Fibroblast of skin of back (primary cell): Measurements from ENCODE around the gene CFAP97D2.

Experiments
- DNase-seq: peaks from one replicate; pipeline ENCODE4 v3.0.0-alpha.2; 2013

CFAP97D2 gene

DNA sequence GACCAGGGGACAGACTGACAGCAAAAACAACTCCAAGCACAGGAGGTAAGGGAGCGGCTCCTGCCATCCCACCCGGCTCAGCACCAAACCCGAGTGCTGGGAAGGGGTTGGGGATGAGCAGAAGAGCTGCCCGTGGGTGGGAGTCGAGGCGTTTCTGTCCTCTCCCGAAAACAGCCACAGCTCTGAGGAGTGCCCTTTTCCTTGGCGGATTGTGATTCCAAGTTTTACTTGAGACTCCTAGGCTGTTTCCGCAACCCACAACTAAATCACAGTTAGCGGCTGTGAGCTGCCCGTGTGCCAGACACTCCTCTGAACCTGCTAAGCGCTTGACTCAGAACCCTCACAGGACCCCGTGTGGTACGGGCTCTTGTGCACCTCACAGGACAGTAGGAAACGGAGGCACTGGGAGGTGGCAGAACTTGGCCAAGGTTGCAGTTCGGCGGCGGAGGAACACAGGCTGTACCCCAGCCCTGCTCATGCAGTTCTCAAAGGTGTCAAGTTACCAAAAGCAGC lies 21.4 kb downstream of the CFAP97D2 start:
- peak; percentile 4 for DNase-seq

DNA sequence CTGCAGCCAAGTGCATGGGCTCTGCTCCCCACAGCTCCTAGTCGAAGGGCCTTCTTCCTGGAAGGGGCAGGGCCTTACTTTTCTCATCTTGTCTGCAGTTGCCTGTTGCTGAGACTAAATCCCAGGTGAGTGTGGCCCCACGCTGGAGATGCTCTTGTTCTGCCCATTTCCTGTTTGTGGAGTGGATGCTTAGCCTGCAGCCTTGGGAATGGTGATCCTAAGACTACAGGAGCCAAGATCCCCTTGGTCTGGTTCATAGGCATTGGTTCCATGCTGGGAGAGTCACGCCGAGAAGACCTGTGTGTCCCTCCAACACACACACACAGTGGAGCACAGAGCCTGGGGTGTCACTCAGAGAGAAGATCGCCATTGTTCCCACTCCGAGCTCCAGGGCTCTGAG lies 23.5 kb downstream of the CFAP97D2 start:
- DNase-seq: no peak

DNA sequence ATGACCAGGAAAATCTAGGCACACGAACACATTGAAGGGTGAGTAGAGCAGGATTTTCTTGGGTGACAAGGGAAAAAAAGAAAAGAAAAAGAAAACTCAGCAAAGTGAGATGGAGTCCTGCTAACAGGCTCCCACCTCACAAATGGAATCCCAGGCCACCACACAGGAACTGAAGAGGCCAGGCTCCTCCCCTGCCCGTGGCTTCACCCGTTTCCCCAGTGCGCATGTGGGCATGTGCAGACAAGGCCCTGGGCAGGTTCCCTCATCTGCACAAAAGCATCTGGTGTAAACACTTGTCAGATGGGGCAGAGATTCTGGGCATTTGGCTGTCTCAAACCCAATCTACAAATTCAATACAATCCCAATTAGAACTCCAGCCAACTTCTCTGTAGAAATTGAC lies 24.5 kb downstream of the CFAP97D2 start:
- DNase-seq: no peak

GRCh38 chr13:114204894-114205293 lies 25.8 kb downstream of the CFAP97D2 start:
- DNase-seq: no peak

DNA sequence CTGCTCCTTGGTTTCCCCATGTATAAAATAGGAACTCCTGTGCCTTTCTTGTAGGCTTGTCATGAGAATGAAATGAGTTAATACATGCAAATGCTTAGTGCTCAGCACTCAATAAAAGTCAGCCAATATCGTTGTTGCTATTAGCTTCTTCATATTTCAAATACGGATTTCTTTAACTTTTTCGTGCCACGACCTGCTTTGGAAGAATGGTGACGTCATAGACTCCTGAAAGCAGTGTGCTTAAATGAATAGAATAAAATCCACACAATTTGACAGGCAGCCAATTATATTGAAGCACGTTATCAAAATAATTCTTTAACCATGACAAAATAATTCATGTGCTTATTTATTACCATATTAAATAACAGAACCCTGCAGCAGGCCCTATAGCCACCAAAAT lies 29.1 kb downstream of the CFAP97D2 start:
- no peak for DNase-seq

DNA sequence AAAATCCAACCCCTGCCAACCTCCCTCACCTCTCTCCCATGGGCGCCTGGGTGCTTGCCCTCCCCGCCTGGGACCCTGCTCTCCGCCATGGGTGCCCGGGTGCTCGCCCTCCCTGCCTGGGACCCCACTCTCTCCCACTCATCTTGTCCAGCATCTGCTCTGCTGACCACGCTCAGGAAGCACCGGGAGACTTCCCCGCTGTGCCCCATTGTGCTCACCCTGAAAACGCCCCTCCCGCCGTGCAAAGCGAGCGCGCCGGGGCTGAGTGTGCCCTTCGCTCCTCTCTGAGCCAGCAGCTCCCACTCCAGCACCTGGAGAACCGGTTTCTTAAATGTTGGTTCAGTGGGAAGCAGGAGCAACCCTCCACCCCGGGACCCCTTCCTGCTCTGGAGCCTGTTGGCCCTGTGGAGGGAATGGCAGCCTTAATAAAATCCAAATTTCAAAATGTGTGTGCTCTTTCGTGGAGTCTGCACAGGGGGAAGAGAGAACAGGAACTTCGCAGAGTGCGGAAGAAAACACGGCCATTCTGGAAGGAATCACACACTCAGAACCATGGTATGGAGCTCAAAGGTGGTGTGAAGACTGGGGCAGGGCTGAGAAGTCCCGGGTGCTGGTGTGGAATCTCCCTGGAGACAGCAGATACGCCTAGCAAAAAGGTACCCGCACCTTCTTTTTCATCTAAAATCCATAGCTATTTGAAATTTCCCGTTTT lies 32.5 kb downstream of the CFAP97D2 start:
- DNase-seq: no peak

GRCh38 chr13:114212158-114212495 lies 33.1 kb downstream of the CFAP97D2 start:
- peak; percentile 48 for DNase-seq

DNA sequence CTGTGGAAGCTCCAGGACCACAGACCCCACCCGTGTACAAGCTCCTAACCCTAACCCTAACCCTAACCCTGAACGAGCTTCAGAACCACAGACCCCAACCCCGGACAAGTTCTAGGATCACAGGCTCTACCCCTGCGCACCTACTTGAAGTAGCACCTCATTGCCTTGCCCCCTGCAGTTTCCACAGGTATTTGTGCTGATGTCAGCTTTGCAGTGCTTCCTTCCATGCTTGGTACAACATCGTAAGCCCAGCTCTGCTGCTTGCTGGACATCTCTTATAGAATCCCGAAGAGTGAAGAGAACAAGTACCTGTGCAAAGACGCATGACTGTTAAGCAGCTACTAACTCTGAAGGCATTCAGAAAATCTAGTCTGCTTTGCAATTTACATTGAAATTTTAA lies 34.9 kb downstream of the CFAP97D2 start:
- no peak for DNase-seq

DNA sequence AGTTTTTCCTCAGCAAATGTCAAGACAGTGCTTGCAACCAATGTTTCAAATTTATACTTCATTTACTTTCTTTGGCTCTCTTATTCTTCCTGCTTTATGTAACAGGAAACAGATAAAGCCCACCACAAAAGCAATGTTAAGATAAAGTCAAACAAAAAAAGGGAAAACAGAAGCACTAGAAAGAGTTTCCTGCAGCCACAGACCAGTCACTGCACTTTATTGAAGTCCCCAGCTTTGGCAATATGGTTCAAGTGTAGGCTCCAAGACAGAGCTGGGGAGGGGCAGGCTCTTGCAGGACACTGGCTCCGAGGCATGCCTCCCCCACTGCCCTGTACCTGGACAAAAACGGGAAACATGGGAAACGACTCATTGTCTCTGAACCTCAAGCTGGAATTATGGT lies 40.3 kb downstream of the CFAP97D2 start:
- no peak for DNase-seq

- peak; percentile 47 for DNase-seq
Observed at GRCh38 chr13:114222461-114222968, 43.5 kb downstream of the CFAP97D2 start.

GRCh38 chr13:114224201-114224600 lies 45.1 kb downstream of the CFAP97D2 start:
- no peak for DNase-seq

GRCh38 chr13:114225610-114226009 lies 46.6 kb downstream of the CFAP97D2 start:
- DNase-seq: no peak

- DNase-seq: no peak
Observed at GRCh38 chr13:114226088-114226487, 47.0 kb downstream of the CFAP97D2 start.

DNA sequence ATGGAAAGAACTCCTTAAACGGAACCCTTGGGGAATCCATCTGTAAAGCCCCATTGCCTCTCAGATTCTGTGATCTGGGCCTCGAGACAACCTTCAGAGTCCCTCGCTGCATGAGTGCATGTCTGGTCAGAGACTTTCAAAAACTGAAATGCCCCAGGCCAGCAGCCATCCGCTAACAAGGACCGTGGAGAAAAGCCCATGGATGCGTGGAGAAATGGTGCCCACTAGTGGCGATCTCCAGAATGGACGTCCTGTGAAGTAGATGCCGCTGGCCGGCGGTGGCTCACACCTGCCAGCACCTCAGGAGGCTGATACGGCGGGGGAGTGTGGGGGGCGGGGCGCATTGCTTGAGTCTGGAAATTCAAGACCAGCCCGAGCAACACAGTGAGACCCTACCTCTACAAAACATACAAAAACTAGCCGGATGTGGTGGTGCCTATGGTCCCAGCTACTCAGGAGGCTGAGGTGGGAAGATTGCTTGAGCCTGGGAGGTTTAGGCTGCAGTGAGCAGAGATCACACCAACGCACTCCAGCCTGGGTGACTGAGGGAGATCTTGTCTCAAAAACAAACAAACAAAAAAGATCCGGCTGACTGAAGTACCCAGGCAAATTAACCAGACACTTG lies 47.8 kb downstream of the CFAP97D2 start:
- DNase-seq: peak; percentile 74

- no peak for DNase-seq
Observed at GRCh38 chr13:114227528-114227927, 48.5 kb downstream of the CFAP97D2 start.

- no peak for DNase-seq
Observed at GRCh38 chr13:114228176-114228575, 49.1 kb downstream of the CFAP97D2 start.

GRCh38 chr13:114229506-114229905 lies 50.4 kb downstream of the CFAP97D2 start:
- no peak for DNase-seq

- peak; percentile 15 for DNase-seq
Observed at GRCh38 chr13:114230117-114230516, 51.1 kb downstream of the CFAP97D2 start.

GRCh38 chr13:114230575-114230974 lies 51.5 kb downstream of the CFAP97D2 start:
- DNase-seq: no peak

GRCh38 chr13:114231886-114232285 lies 52.8 kb downstream of the CFAP97D2 start:
- no peak for DNase-seq

DNA sequence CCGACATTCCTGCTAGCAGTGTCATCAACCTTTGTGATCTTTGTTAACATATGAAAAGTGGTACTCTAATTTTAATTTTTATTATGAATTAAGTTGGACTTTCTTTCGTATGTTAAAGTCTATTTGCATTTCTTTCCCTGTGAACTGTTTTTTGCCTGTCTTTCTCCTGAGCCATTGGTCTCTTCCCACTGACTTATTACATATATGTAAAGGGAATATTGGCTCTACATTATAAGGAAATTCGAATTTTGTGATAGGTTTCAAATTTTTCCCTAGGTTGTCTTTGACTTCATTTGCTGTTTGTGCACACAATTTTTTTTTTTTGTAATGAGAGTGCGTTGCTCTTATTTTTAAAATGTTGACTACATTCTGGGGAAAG lies 55.2 kb downstream of the CFAP97D2 start:
- DNase-seq: no peak

GRCh38 chr13:114234645-114235421 lies 55.8 kb downstream of the CFAP97D2 start, which contains the start of gene CDC16:
TSS of gene CDC16 (plus strand) at chr13:114234897. CDS start at chr13:114235085, 188 bp downstream.
- peak; percentile 94 for DNase-seq

GRCh38 chr13:114235697-114236096 lies 56.6 kb downstream of the CFAP97D2 start:
- DNase-seq: no peak
